Right lobe of liver (tissue), 4 donors: ENCODE results near the gene HDLBP.

ENCODE experiments used
- POLR2A ChIP-seq: fragments of 450-650 bp; IDR thresholded peaks from one replicate; pipeline ENCODE4 v1.6.1; 2017; ENCODE audit warnings: antibody characterized with exemption, mild to moderate bottlenecking
- TF ChIP-seq, protein P1 (sequence below), 4 donors: fragments of 200-600 bp in 3 of 4; fragments of 450-650 bp in 1 of 4; IDR thresholded peaks; one replicate each; pipeline versions ENCODE4 v1.5.1 to v1.8.0; 2016 to 2022; ENCODE audit warnings: antibody characterized with exemption in 4 of 4, mild to moderate bottlenecking in 2 of 4
- donor health status: DM: no; HTN: no; CAD: no.
- donor health status: DM: no; HTN: no; CAD: no.
- donor health status: DM: no; HTN: yes; CAD: no.

DNA sequence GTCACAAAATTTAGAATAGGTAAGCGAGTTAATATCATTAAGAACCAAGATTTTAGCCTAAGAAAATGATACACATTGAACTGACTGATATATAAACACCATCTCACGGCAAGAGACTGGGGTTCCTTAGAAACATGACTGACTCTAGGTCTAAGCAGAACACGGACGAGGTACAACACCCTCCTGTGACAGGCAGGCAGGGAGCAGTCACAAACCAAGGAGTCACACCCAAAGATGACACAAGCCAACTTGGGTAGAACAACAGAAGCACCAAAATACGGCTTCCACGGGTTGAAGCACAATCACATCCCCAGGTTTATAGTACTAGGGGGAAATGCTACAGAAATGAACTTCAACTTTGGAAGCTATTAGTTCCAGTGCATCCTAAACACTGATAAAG, 24.3 kb downstream of the HDLBP start:
- TF ChIP-seq, protein P1, sequence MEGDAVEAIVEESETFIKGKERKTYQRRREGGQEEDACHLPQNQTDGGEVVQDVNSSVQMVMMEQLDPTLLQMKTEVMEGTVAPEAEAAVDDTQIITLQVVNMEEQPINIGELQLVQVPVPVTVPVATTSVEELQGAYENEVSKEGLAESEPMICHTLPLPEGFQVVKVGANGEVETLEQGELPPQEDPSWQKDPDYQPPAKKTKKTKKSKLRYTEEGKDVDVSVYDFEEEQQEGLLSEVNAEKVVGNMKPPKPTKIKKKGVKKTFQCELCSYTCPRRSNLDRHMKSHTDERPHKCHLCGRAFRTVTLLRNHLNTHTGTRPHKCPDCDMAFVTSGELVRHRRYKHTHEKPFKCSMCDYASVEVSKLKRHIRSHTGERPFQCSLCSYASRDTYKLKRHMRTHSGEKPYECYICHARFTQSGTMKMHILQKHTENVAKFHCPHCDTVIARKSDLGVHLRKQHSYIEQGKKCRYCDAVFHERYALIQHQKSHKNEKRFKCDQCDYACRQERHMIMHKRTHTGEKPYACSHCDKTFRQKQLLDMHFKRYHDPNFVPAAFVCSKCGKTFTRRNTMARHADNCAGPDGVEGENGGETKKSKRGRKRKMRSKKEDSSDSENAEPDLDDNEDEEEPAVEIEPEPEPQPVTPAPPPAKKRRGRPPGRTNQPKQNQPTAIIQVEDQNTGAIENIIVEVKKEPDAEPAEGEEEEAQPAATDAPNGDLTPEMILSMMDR (IDR thresholded peaks at IDR 0.05) = no peak
- TF ChIP-seq POLR2A = no peak
